ENCODE results near the gene CALN1. TPM values are rescaled to one million over a fixed set of nuclear protein-coding genes. Genes with fewer than 3 reads are reported as not detected.

CALN1 gene
- total and polyA plus RNA-seq, 2 of the 8 experiments (the other 6 are each of a cell fraction or from before 2014, with no cell fraction given) = 6.4 to 15.2 TPM

GRCh38 chr7:71753236-71753635 is 658.9 kb downstream of the CALN1 start:
- DNase-seq (ENCODE audit: low read depth in 1 of 2, low spot score in 2 of 2) = no peak
- Histone ChIP-seq H3K18ac (ENCODE audit: extremely low read depth, low read length) (no peak overlapping the region), H3K4me1 (replicated peaks in 1 of 4; ENCODE audit: control insufficient read depth in 3 of 4, insufficient read depth in 4 of 4, low read length in 3 of 4) (no peaks in the 10 kb centered on the region; a peak in 1 of 7 replicates), H4K8ac (ENCODE audit: extremely low read depth, insufficient read depth, low read length) (no peak overlapping the region), H3K23ac (ENCODE audit: insufficient read length) (no peak overlapping the region), H3K79me1 (ENCODE audit: low read depth, low read length) (no peaks in the 10 kb centered on the region), H3K4ac (replicated peaks; ENCODE audit: insufficient read length, low read depth, low read length) (no peak overlapping the region), H3K9ac (replicated peaks in 1 of 4; ENCODE audit: extremely low read depth in 1 of 4, low read depth in 3 of 4, low read length in 3 of 4) (no peak overlapping the region), H3K4me3 (ENCODE audit: extremely low read depth in 1 of 4, insufficient read depth in 2 of 4, low read depth in 3 of 4, low read length in 4 of 4) (no peak overlapping the region), H4K5ac (ENCODE audit: insufficient read length, low read depth, low read length) (no peak overlapping the region), H3K27ac (ENCODE audit: low read depth, low read length) (no peak overlapping the region), H2BK12ac (ENCODE audit: low read depth, low read length) (no peak overlapping the region), H3K36me3 (ENCODE audit: control insufficient read depth in 2 of 4, insufficient read depth in 4 of 4, low read length in 3 of 4) (no peaks in the 10 kb centered on the region), H3K23me2 (ENCODE audit: low read depth, low read length) (no peaks in the 10 kb centered on the region; the same call in 1 of the 2 replicates), H3K14ac (ENCODE audit: insufficient read length) (no peak overlapping the region), H2AFZ (ENCODE audit: low read length) (no peak overlapping the region), H3K4me2 (ENCODE audit: insufficient read depth in 1 of 2, low read depth in 2 of 2, low read length in 2 of 2) (no peak overlapping the region), H2AK5ac (ENCODE audit: low read depth, low read length) (no peak overlapping the region), H4K20me1 (replicated peaks in 1 of 2; ENCODE audit: control insufficient read depth in 1 of 2, insufficient read depth in 2 of 2, low read length in 2 of 2) (no peaks in the 10 kb centered on the region), H3K27me3 (replicated peaks in 1 of 4; ENCODE audit: control insufficient read depth in 3 of 4, extremely low read depth in 1 of 4, insufficient read depth in 3 of 4, low read length in 3 of 4) (no peaks in the 10 kb centered on the region), H2BK120ac (replicated peaks; ENCODE audit: low read depth, low read length) (no peak overlapping the region), H3K9me3 (ENCODE audit: insufficient read depth in 2 of 2, low read depth in 1 of 2, low read length in 1 of 2) (peaks cover 0 to 7% of the 10 kb centered on the region in 2 experiments; a peak in 1 of 4 replicates), H2BK20ac (ENCODE audit: low read length) (no peak overlapping the region), H3K56ac (replicated peaks; ENCODE audit: insufficient read length, low read depth, low read length) (no peak overlapping the region), H2BK15ac (ENCODE audit: low read length) (no peak overlapping the region), H3K79me2 (ENCODE audit: control insufficient read depth in 1 of 2, insufficient read depth in 2 of 2, low read length in 2 of 2) (no peaks in the 10 kb centered on the region), H2BK5ac (ENCODE audit: low read depth, low read length) (no peak overlapping the region), H4K91ac (replicated peaks; ENCODE audit: insufficient read length, low read length) (no peak overlapping the region)
- TF ChIP-seq CTCF (IDR thresholded peaks at IDR 0.05; ENCODE audit: control extremely low read depth in 1 of 3, insufficient read depth in 1 of 3, low read depth in 1 of 3, low read length in 3 of 3) = no peak
- TF ChIP-seq SRF (IDR thresholded peaks at IDR 0.05; ENCODE audit: low read depth, low read length) = no peak
- TF ChIP-seq HDAC6 (IDR thresholded peaks at IDR 0.05; ENCODE audit: low read depth, low read length) = no peak
- TF ChIP-seq GABPA (IDR thresholded peaks at IDR 0.05; ENCODE audit: borderline replicate concordance, insufficient read depth, low read length) = no peak
- TF ChIP-seq GTF2F1 (IDR thresholded peaks at IDR 0.05; ENCODE audit: borderline replicate concordance, low read depth, low read length) = no peak
- TF ChIP-seq SAP30 (IDR thresholded peaks at IDR 0.05; ENCODE audit: insufficient read depth, insufficient replicate concordance, low read length) = no peak
- WGBS, 2 experiments (ENCODE audit: extremely low coverage in 1 of 2, insufficient coverage in 1 of 2, insufficient read length in 1 of 2, insufficient replicate concordance in 2 of 2, low coverage in 1 of 2, low lambda C conversion rate in 2 of 2, missing lambda C conversion rate in 1 of 2) = 48 to 85% methylated on average over 2 of the region's 2 CpGs
- POLR2A ChIA-PET (ENCODE audit: partially characterized antibody) = no interaction called here
- CTCF ChIA-PET (ENCODE audit: partially characterized antibody) = interaction anchor here (0.6 to 3.4 kb wide), 13 partner anchors 12 to 743 kb away, joined by 3 to 14 read pairs (median 4); no protein-coding TSS in a partner anchor
- FAIRE-seq = no peak

All from H1 (cell line).